PC-9 (cell line): ENCODE measurements around the gene LURAP1L.

Experiments used
- CTCF ChIP-seq: fragments of 200-600 bp; sonication (generic); conservative IDR thresholded peaks from 2 replicates; pipeline ENCODE4 v1.6.1; 2017; ENCODE audit warnings: mixed run types, antibody characterized with exemption, mild to moderate bottlenecking, moderate library complexity
- EZH2 ChIP-seq: fragments of 200-600 bp; sonication (generic); IDR thresholded peaks from 2 replicates; pipeline ENCODE4 v1.8.0; 2017; ENCODE audit warnings: antibody characterized with exemption, low read depth

GRCh38 chr9:12847561-12847960 is 72.7 kb downstream of the LURAP1L start:
- TF ChIP-seq EZH2 (no peak), CTCF (no peak)
